Testis (tissue), 3 donors: Measurements from ENCODE around the gene WFIKKN1. TPM values are rescaled to one million over a fixed set of nuclear protein-coding genes. Genes with fewer than 3 reads are reported as not detected.

Experiments
- DNase-seq: peaks from one replicate; pipeline ENCODE4 v3.0.0-alpha.2; 2019
- H3K27ac ChIP-seq, 2 donors: fragments of 200-600 bp; sonication (generic); one replicate each; pipeline ENCODE4 v1.5.1; 2019
- H3K27me3 ChIP-seq: fragments of 200-600 bp; sonication (generic); one replicate; pipeline ENCODE4 v1.5.1; 2019
- H3K36me3 ChIP-seq: fragments of 200-600 bp; sonication (generic); one replicate; pipeline ENCODE4 v1.5.1; 2017; ENCODE audit warnings: low read depth; ENCODE audit errors: missing control alignments
- H3K4me1 ChIP-seq: fragments of 200-600 bp; sonication (generic); one replicate; pipeline ENCODE4 v1.5.1; 2019
- H3K4me3 ChIP-seq, 2 donors: fragments of 200-600 bp; sonication (generic); one replicate each; pipeline ENCODE4 v1.5.1; 2017 to 2019
- H3K9me3 ChIP-seq: fragments of 200-600 bp; sonication (generic); one replicate; pipeline ENCODE4 v1.5.1; 2017
- POLR2A ChIP-seq: fragments of 450-650 bp; IDR thresholded peaks from one replicate; pipeline ENCODE4 v1.6.1; 2017; ENCODE audit warnings: antibody characterized with exemption, mild to moderate bottlenecking, moderate library complexity
- WGBS, 2 donors: methylation state at CpG; one replicate each; pipeline ENCODE4 v1.1.5; 2018; 5-methylcytosine and 5-hydroxymethylcytosine counted together
- intact Hi-C: fragments of 100-400 bp; cut with DNase I; formaldehyde crosslinking; loops from one replicate; pipeline ENCODE4 v1.15.1; 2023; ENCODE audit warnings: low total_unique reads
- polyA plus RNA-seq: library from polyadenylated mRNA; stranded (reverse); fragments of 350-450 nt; fragmentation: Illumina TruSeq; extraction: RNeasy Lipid Tissue Mini Kit (QIAGEN cat#74804); gene quantifications from one replicate; pipeline ENCODE4 v1.2.3, GENCODE V29; 2014; ENCODE audit warnings: low read depth, low replicate concordance; ENCODE audit not compliant: insufficient read depth
- total RNA-seq, 2 donors: library from RNA; depleted of rRNA; stranded (reverse); fragments of >200 nt; gene quantifications; one replicate each; pipeline ENCODE4 v1.2.3, GENCODE V29; 2016
- TF ChIP-seq, protein P1 (sequence below), 3 experiments: fragments of 450-650 bp in 2 of 3; fragments of 200-600 bp in 1 of 3; sonication (generic) in 1 of 3; IDR thresholded peaks; one replicate each; pipeline ENCODE4 v1.5.1; 2016 to 2019; ENCODE audit warnings: antibody characterized with exemption in 3 of 3, mild to moderate bottlenecking in 2 of 3, moderate library complexity in 1 of 3

Gene WFIKKN1
- total and polyA plus RNA-seq, 3 donors from 2014 or later, result 1.1 to 10.5 (median 3.5) TPM

DNA sequence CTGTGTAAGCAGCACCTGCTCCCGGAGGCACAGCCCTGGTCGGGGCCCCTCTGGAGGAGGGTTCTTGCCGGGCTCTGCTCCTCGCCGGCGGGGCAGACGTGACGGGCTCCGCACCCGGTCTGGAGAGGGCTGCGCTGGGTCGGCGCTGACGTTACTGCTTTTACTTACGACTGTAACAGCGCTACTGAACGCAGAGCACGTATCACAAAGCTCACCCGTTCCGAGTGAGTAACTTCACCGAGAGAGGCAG is 42.2 kb upstream of the WFIKKN1 start:
- TF ChIP-seq, protein P1, sequence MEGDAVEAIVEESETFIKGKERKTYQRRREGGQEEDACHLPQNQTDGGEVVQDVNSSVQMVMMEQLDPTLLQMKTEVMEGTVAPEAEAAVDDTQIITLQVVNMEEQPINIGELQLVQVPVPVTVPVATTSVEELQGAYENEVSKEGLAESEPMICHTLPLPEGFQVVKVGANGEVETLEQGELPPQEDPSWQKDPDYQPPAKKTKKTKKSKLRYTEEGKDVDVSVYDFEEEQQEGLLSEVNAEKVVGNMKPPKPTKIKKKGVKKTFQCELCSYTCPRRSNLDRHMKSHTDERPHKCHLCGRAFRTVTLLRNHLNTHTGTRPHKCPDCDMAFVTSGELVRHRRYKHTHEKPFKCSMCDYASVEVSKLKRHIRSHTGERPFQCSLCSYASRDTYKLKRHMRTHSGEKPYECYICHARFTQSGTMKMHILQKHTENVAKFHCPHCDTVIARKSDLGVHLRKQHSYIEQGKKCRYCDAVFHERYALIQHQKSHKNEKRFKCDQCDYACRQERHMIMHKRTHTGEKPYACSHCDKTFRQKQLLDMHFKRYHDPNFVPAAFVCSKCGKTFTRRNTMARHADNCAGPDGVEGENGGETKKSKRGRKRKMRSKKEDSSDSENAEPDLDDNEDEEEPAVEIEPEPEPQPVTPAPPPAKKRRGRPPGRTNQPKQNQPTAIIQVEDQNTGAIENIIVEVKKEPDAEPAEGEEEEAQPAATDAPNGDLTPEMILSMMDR (IDR thresholded peaks at IDR 0.05), result no peak
- TF ChIP-seq POLR2A, result no peak
- intact Hi-C loops, result loop anchor here (10.0 kb wide), 2 partner anchors 46 to 76 kb away; partner anchors contain the start of genes METTL26, RHOT2 and WFIKKN1
- H3K4me3 ChIP-seq, result peak overlapping the region; percentile 84 to 86
- H3K27ac ChIP-seq, result peak overlapping the region; percentile 96 to 98
- H3K4me1 ChIP-seq, result peaks cover 35% of the 10 kb centered on the region
- 0% methylated on average over 1 to 21 of the region's 21 CpGs for WGBS, 2 donors
- peak; percentile 55 for DNase-seq
- no peaks in the 10 kb centered on the region for H3K9me3 ChIP-seq
- H3K27me3 ChIP-seq, result no peaks in the 10 kb centered on the region
- no peaks in the 10 kb centered on the region for H3K36me3 ChIP-seq

DNA sequence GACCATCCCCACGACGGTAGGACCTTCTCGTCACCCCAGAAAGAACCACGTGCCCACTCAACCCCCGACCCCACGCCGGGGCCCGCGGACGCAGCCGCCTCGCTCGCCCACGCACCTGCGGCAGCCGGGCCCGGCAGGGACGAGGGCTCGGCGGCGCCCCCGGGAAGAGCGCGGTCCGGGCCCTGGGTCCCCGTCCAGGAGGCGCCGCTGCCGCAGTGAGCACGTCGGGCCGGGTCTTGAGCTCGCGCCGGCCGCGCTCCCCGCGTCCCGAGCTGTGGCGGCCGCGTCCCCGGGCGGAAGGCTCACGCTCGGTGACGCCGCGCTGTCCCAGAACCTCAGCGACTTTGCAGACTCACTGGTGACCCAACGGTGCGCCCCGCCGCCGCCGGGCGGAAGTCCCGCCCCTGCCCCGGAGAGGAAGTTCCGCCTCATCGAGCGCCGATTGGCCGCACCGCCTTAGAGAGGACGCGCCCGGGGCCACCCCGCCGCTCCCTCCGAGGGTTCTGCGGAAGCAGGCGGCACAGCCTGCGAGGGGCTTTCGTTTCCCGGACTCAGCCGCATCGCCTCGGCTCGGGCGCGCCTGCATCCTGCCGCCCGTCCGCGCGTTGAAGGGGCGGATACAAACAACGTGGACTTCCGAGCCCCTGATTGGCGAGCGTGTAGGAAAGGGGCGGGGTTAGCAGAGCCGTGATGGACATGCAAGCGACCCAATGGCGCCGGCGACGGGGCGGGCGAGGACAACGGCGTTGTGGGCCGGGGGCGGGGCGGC is 41.7 kb upstream of the WFIKKN1 start:
- peak overlapping the region; percentile 84 to 86 for H3K4me3 ChIP-seq
- WGBS, 2 donors, result 1% methylated on average over 19 to 70 of the region's 107 CpGs
- peaks cover 33% of the 10 kb centered on the region for H3K4me1 ChIP-seq
- TF ChIP-seq POLR2A, result no peak
- TF ChIP-seq, protein P1 (IDR thresholded peaks at IDR 0.05), result no peak
- H3K27ac ChIP-seq, result peak overlapping the region; percentile 96 to 98
- peak; percentile 99 for DNase-seq
- H3K36me3 ChIP-seq, result no peaks in the 10 kb centered on the region
- H3K9me3 ChIP-seq, result no peaks in the 10 kb centered on the region
- intact Hi-C loops, result loop anchor here (10.0 kb wide), 2 partner anchors 46 to 76 kb away; partner anchors contain the start of genes METTL26, RHOT2 and WFIKKN1
- H3K27me3 ChIP-seq, result no peaks in the 10 kb centered on the region

DNA sequence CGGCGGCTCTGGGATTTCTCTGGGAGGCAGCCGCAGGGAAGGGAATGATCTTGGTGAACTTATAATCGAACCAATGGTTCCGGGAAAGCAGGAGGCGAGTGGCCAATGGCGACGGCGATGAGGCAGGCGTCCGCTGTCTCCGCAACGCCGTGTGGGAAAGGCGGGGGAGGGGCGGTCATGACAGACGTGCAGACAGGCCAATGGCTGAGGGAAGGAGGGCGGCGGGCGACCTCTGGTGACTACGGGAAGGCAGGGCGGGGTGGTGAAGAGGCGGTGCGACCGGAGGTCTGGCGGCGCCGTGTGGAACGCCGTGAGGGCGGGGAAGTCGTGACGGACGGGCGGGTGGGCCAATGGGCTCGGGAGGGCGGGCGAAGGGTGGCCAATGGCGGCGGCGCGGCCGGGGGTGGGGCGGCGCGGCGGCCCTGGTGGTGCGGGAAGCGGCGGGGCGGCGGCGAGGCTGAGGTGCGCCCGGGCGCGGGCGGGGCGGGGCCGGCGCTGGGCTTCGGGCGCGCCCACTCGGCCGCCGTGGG is 41.1 kb upstream of the WFIKKN1 start, which contains the start of gene RAB40C:
RAB40C (plus strand) TSS at position 409 of the 530 bp plus-strand sequence. CDS start 226 bp downstream, outside the sequence.
- intact Hi-C loops, result loop anchor here (10.0 kb wide), 2 partner anchors 45 to 75 kb away; partner anchors contain the start of genes METTL26, RHOT2 and WFIKKN1
- peaks cover 33% of the 10 kb centered on the region for H3K4me1 ChIP-seq

DNA sequence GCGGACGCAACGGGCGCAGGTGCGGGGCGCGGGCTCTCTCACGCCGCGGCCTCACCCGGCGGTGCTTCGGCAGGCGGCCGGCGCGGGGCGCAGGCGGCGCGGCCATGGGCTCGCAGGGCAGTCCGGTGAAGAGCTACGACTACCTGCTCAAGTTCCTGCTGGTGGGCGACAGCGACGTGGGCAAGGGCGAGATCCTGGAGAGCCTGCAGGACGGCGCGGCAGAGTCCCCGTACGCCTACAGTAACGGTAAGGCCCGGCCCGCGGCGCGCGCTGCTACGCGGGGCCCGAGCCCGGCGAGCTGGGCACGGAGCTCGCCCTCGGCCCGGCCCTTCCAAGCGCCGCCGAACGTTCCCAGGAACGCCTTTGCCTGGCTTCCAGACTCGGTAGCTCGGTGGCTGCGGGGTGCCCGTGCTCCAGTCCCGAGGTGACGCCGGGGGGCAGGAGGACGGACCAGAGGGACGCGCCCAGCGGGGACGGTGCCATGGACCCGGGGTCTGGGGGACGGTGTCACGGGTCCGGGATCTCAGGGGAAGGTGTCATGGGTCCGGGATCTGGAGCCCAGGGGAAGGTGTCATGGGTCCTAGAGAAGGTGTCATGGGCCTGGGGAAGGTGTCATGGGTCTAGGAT is 40.5 kb upstream of the WFIKKN1 start:
- WGBS, 2 donors, result 0% methylated on average over 8 to 64 of the region's 71 CpGs
- H3K9me3 ChIP-seq, result no peaks in the 10 kb centered on the region
- H3K27ac ChIP-seq, result peak overlapping the region; percentile 2 to 74
- H3K4me3 ChIP-seq, result peak overlapping the region; percentile 75 to 81
- no peak for DNase-seq
- intact Hi-C loops, result no loop called here
- no peak for TF ChIP-seq POLR2A
- TF ChIP-seq, protein P1 (IDR thresholded peaks at IDR 0.05), result no peak
- H3K27me3 ChIP-seq, result no peaks in the 10 kb centered on the region
- H3K36me3 ChIP-seq, result no peaks in the 10 kb centered on the region
- H3K4me1 ChIP-seq, result peaks cover 33% of the 10 kb centered on the region

More for the DNA sequence above, 41.1 kb upstream of the WFIKKN1 start, which contains the start of gene RAB40C:
- H3K9me3 ChIP-seq, result no peaks in the 10 kb centered on the region
- peak within 1 kb of the TSS; percentile 96 to 98 for H3K27ac ChIP-seq
- peak within 1 kb of the TSS; percentile 84 to 86 for H3K4me3 ChIP-seq
- WGBS, 2 donors, result 0 to 1% methylated on average over 36 to 53 of the region's 67 CpGs
- H3K36me3 ChIP-seq, result no peaks in the 10 kb centered on the region
- peak; percentile 99 for DNase-seq
- TF ChIP-seq, protein P1 (IDR thresholded peaks at IDR 0.05), result no peak
- H3K27me3 ChIP-seq, result no peaks in the 10 kb centered on the region
